GM18907 (cell line): Measurements from ENCODE around the gene HIPK2.

Experiments
- ATAC-seq: cut with Tn5 transposase; IDR thresholded peaks from one replicate; pipeline ENCODE4 v1.9.1; 2021; ENCODE audit warnings: mild to moderate bottlenecking, moderate library complexity; ENCODE audit not compliant: unreplicated experiment

Gene HIPK2

GRCh38 chr7:139523968-139524815 is 253.6 kb downstream of the HIPK2 start:
- no peak for ATAC-seq

- no peak for ATAC-seq
These were observed 254.4 kb downstream of the HIPK2 start, which contains the start of gene CLEC2L for GRCh38 chr7:139523199-139523941. CLEC2L (plus strand) TSS chr7:139523685; CDS start chr7:139523928, 243 bp downstream.

DNA sequence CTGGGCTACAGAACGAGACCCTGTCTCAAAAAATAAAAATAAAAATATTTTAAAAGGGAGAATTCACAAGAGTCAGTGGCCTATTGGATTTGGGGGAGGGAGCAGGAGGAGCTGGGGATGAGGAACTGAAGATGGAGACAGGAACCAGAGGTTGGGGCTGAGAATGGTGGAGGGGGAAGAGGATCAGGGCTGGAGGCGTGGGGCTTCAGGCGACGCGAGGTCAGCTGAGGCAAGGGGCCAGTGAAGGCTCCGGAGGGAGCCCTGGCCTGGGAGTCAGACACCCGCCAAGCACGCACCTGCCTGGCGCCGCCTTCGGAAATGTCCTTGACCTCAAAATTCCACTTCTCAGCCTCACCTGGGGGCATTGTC is 255.0 kb downstream of the HIPK2 start:
- ATAC-seq: no peak

GRCh38 chr7:139521439-139521838 is 256.4 kb downstream of the HIPK2 start:
- ATAC-seq: no peak

- ATAC-seq: no peak
These were observed 262.5 kb downstream of the HIPK2 start for GRCh38 chr7:139515266-139515665.
